ENCODE results near the gene TRPM3.

GRCh38 chr9:71128796-71129195, 7.4 kb upstream of the TRPM3 start:
- TF ChIP-seq EZH2phosphoT487 (IDR thresholded peaks at IDR 0.05; ENCODE audit: low read depth) (no peak), CTCF (IDR thresholded peaks at IDR 0.05; ENCODE audit: low read depth, low read length) (no peak)

Data from OCI-LY3 (cell line).